Suppressor macrophage treated with lipopolysaccharide for 4 hours (primary cell): Measurements from ENCODE around the gene KCNF1.
A peak's percentile ranks its signal among the peaks of the same experiment; 100 is the strongest.
"Not testable (repeated sequence)": the region's sequence is repeated elsewhere in the genome, so short reads cannot be mapped to it uniquely, and the experiment has no call there.

Experiments used
- DNase-seq: peaks from one replicate; pipeline ENCODE4 v3.0.0-alpha.2; 2020

The KCNF1 gene

DNA sequence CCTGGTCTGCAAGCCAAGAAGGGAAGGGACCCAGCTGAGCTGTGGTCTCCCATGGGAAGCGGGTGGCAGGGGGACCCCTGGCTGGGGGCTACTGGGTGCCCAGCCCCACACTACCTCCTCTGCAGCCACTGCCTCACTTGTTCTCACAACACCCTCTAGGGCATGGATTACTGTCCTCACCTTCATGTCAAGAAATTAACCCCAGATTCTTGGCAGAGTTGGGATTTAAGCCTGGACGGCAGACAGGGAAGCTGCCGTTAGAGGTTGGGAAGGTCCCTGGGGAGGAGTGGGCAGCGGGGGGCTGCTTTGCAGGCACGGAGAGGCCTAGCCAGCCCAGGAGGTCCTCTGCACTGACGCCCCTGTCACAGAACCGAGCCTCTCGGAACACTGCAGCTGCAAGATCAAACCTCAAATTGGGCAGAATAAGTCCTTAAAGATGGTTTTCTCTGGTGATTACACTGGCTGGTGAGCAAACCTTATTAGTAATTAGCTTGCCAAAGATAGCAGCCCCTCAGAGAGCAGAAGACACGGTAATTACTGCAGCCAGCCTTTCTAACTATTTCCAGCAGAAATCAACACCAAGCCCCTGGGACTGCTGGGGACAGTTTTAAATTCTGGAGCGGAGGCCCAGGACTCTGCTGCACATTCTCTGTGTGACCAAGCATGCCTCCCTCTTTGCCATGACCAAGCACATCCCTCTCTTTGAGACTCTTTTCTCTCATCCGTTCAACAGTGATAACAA is 35.9 kb downstream of the KCNF1 start:
- no peak for DNase-seq

DNA sequence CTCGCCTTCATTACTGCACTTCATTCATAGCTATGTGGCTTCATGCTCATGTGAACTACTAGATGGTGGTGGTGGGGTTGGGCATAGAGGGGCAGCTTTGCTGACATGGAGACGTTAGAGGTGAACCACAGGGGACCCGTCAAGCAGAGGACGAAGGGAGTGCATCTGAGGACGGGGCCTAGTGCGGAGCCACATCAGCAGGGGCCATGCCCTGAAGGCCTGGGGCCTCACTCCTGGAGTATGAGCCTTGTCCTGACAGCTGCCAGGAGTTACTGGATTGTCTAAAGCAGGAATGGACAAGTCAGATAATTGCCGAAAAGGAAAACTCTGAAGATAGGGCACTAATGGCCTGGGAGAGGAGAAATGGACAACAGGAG is 36.4 kb downstream of the KCNF1 start:
- no peak for DNase-seq

- DNase-seq, result no peak
These were observed 37.0 kb downstream of the KCNF1 start for GRCh38 chr2:10948606-10949230.

DNA sequence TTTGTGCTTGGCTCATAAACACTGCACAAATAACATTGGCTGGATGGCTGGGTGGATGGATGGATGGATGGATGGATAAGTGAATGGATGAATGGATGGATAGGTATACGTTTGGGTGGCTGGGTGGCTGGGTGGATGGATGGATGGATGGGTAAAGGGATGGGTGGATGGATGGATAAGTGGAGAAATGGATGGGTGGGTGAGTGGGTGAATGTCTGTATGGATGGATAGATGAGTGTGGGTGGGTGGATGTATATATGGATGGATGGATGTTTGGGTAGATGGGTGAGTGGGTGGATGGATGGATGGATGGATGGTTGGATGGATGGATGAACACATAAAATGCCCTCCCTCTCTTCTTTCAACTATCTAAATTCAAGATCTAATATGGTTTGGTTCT is 38.1 kb downstream of the KCNF1 start:
- no peak for DNase-seq

DNA sequence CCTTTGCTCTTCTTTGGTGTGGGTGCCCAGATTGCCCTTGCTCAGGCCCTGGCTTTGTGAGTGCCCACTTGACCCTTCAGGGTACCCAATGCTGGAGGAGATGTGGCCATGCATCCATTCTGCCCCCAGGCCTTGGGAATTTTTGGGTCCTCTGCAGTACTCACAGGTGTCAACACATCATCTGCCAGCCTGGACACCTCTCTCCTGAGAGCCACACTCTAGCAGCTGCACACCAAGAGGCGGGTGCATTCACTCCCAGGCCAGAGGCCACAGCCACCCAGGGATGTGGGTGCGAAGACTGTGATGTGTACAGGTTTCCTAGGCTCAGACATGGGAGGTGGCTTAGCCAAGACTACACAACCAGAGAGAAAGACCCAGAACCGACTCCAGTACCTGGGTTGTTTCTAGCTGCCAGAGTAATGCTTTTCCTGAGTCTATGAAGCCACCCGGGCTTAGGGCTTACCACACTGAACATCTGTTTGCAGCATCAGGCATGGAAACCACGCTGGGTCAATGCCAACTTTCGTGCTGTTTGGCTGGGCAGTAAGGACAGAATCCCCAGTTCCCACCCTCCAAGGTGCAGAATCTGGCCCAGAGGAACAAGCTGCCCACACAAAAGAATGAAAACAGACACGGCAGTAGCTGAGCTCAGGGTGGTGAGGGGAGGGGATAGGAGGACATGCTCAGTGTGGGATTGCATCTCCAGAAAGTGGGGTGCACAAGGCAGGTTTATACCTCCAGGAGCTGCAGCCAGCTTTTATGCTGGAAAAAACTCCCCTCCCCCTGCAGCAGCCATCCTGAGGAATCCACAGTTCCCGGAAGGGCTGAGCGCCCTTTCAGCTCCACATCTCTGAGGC is 40.1 kb downstream of the KCNF1 start:
- DNase-seq, result no peak

DNA sequence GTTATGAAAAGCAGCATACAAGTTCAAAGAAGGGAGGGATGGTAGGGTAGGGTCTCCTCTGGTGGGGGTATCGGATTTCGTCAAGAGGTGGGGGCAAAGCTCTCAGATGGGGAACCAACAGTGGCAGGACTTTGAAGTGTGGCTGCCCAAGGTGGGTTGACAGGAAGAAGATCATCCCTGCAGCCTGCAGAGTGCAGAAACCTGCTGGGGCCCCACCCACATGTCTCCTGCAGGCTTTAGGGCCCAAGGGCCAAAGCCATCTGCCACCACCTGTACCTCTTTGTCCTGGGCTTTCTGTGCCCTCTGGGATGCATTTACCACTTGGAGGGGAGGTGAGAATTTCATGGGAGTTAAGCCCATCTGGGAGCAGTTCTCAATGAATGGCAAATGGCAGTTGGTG is 42.7 kb downstream of the KCNF1 start:
- no peak for DNase-seq

DNA sequence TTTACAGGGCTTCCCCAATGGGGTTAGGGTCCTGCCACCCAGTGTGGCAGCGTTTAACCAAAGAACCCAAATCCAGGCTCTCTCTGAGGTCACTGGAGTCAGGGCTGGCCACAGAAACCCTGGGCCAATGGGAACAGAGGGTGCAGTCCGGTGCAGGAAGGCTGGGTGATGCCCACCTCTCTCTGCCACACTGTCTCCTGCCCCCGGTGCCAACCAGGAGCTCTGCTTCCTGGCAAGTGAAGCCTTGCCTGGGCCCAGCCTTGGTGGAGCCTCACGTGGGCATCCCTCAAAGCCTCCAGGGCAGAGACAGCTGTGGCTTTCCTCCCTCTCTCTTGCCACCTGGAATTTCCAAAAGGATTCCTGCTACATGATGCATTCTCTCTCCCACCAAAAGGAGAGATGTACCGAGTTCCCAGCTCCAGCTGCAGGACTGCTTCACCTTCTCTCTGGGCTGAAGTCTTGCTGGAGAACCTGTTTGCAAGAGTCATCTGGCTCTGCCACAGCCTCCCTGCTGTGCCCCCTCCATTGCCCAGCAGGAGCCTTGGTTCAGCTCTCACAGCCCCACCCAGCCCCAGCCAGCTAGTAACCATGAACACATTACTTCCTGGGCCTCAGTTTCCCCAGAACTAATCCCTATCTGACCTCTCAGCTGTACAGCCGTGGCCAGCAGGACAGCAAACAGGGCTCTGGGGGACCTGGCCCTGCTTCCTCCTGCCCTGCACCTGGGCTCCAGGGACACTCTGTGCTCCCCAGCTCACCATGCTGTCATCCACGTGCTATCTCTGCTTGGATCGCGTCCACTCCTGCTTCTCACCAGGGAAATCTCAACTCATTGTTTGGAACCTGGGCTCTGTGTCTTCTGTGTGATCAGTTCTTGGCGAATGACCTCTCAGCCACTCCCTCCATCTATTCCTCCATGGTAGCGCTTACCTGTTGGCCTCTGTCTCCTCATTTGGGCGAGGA is 43.4 kb downstream of the KCNF1 start:
- no peak for DNase-seq

DNA sequence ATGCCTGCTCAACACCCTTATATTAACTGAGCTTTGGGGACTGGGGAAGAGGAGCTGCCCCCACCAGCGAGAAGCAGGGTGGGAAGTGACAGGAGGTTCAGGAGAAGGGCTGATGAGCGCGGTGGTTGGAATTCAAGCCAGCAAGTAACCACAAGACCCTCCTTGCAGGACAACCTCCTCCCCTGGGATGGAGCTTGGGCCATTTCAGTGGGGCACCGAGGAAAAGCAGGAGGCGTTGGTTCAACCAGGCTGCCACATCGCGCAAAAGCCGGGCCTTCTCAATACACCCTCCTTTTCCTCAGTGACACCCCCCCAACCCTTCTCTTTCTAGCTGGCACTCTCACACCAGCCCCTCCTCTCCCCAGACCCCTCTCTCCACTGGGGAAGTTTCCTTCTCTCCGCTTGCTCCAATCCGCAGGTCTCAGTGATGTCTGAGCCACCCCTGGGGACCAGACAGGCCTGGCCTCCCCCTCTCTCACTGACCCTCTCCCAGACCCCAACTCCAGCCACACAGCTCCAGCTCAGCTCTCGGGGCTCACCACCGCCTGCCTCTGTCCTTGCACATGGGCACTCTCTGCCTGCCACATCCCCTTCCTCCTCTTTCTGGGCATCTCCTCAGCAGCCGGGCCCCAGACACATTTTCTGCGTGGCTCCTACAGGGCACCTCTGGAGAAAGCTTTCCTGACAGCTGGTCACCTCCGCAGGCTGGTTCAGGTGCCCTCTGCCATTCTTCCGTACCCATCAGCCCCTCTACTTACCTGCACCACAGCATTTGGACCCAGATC is 44.5 kb downstream of the KCNF1 start:
- DNase-seq, result no peak

GRCh38 chr2:10957391-10957790 is 45.7 kb downstream of the KCNF1 start:
- no peak for DNase-seq

DNA sequence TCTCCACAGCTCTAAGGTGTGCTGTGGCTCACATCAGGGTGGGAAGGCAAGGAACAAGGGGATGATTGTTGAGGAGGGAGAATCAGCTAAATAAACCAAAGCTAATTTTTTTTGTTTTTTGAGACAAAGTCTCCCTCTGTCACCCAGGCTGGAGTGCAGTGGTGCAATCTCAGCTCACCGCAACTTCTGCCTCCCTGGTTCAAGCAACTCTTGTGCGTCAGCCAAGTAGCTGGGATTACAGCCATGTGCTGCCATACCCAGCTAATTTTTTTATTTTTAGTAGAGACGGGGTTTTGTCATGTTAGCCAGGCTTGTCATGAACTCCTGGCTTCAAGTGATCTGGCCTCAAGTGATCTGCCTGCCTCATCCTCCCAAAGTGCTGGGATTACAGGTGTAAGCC is 46.7 kb downstream of the KCNF1 start:
- DNase-seq, result not testable (repeated sequence)

- DNase-seq, result no peak
These were observed 49.1 kb downstream of the KCNF1 start for GRCh38 chr2:10960606-10961489.

- no peak for DNase-seq
These were observed 49.7 kb downstream of the KCNF1 start for GRCh38 chr2:10961490-10961875.

DNA sequence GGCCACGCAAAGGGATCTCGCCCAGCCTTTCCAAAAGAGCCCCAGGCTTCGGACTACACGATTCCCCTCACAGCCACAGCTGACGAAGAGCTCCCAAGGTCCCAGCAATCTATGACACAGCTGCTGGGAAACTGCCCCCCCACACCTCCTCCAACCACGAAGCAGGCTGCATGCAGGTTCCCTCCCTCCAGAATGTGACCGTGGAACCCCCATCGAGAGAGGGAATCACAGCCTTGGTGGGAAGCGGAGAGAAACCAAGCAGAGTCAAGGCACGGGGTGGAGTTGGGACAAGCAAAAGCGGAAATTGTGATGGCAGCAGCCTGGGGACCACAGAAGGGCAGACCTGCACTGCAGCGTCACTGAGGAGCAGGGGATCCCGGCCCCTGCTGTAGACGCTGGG is 50.3 kb downstream of the KCNF1 start:
- DNase-seq, result no peak

DNA sequence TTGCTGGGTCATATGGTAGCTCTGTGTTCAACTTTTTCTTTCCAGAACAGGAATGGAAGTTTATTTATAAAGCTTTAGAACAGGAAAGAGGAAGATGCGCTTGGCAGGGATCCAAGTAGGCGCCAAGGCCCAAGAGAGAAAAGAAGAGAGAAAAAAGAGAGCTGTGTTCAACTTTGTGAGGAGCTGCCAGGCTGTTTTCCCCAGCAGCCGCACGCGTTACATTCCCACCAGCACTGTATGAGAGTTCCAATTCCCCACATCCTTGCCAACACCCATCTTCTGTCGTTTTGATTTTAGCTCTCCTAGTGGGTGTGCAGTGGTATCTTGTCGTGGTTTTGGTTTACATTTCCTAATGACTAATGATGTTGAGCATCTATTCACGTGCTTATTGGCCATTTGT is 51.4 kb downstream of the KCNF1 start:
- peak; percentile 45 for DNase-seq
